ENCODE data around the gene ZNF195.
"Not testable (repeated sequence)": the region's sequence is repeated elsewhere in the genome, so short reads cannot be mapped to it uniquely, and the experiment has no call there.

The ZNF195 gene

GRCh38 chr11:3402181-3402860, 23.4 kb upstream of the ZNF195 start:
- DNase-seq (ENCODE audit: low read depth, low spot score), result not testable (repeated sequence)

DNA sequence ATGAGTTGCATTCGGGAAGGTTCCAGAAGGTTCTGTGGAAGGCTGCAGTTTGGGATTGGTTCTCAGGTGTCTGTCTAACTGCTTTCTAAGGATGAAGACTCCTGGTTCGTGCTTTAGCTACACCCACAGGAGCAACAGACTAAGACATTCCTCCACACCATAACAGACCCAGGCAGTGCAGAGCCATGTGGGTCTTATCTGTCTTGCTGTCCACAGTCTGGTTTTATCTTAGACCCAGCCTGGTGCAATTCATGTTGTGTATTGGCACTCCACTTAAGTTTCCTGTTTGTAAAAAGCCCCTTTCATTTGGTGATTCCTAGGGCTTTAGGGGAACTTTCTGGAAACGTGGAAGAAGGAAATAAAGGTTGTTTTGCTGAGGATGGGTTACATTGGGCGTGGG, 22.1 kb upstream of the ZNF195 start:
- DNase-seq (ENCODE audit: low read depth, low spot score), result not testable (repeated sequence)

DNA sequence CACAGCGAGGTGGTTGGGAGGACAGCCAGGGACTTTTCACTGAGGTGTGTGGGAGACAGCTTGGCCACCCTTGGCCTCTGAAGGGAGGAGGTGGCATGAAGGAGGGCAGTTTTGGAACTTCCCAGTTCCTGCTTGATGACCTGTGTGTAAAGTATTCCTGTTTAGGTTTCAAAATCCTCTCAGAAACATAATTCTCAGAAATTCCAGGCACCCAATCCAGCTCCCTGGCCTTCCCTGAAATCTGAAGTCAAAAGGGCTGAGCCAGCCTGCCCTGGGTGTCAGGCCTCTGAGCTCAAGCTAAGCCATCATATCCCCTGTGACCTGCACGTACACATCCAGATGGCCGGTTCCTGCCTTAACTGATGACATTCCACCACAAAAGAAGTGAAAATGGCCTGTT, 19.6 kb upstream of the ZNF195 start:
- not testable (repeated sequence) for DNase-seq (ENCODE audit: low read depth, low spot score)

DNA sequence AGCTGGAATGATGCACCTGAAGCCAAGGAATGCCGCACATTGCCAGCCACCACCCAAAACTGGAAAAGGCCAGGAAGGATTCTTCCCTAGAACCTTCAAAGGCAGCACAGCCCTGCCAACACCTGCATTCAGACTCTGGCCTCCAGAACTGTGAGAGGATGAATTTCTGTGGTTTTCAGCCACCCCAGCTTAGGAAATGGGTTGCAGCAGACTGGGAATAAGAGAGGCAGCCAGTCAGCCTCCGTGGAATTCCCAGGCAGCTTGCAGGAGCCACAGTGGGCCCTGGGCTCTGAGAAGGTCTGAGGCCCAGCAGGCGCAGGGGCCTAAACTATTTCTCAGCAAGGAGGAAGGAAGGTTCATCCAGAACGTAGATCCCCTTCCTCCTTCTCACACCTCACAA, 19.2 kb upstream of the ZNF195 start:
- DNase-seq (ENCODE audit: low read depth, low spot score), result not testable (repeated sequence)

GRCh38 chr11:3397210-3397609, 18.3 kb upstream of the ZNF195 start:
- not testable (repeated sequence) for DNase-seq (ENCODE audit: low read depth, low spot score)

- DNase-seq (ENCODE audit: low read depth, low spot score), result not testable (repeated sequence)
Measured at GRCh38 chr11:3395468-3395867, 16.5 kb upstream of the ZNF195 start.

DNA sequence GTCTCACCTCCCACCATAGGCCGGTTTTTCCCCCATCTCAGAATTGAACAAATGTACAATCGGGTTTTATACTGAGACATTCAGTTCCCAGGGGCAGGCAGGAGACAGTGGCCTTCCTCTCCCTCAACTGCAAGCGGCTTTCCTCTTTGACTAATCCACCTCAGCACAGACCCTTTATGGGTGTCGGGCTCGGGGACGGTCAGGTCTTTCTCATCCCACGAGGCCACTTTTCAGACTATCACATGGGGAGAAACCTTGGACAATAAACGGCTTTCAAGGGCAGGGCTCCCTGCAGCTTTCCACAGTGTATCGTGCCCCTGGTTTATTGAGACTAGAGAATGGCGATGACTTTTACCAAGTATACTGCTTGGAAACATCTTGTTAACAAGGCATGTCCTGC, 16.0 kb upstream of the ZNF195 start:
- not testable (repeated sequence) for DNase-seq (ENCODE audit: low read depth, low spot score)

DNA sequence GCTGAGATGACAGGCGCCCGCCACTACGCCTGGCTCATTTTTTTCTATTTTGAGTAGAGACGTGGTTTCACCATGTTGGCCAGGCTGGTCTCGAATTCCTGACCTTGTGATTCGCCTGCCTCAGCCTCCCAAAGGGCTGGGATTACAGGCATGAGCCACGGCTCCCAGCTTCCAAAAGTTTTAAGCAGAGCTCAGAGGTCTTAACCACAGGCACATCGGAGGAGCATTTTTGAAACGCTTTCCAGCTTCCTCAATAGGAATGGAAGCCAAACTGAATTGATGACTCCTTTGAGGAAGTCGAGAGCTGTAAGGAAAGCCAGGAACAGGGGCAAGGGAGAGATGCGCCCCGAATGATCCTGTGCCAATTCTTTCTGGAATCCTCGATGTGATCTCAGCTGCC, 14.5 kb upstream of the ZNF195 start:
- DNase-seq (ENCODE audit: low read depth, low spot score), result not testable (repeated sequence)

GRCh38 chr11:3382613-3383285, 3.8 kb upstream of the ZNF195 start:
- no peak for DNase-seq (ENCODE audit: low read depth, low spot score)

- DNase-seq (ENCODE audit: low read depth, low spot score), result no peak
Measured at GRCh38 chr11:3381794-3382193, 2.8 kb upstream of the ZNF195 start.

GRCh38 chr11:3380706-3381545, 2.0 kb upstream of the ZNF195 start:
- DNase-seq (ENCODE audit: low read depth, low spot score), result no peak

- DNase-seq (ENCODE audit: low read depth, low spot score), result no peak
Measured at GRCh38 chr11:3375552-3375951, 3.4 kb downstream of the ZNF195 start.

DNA sequence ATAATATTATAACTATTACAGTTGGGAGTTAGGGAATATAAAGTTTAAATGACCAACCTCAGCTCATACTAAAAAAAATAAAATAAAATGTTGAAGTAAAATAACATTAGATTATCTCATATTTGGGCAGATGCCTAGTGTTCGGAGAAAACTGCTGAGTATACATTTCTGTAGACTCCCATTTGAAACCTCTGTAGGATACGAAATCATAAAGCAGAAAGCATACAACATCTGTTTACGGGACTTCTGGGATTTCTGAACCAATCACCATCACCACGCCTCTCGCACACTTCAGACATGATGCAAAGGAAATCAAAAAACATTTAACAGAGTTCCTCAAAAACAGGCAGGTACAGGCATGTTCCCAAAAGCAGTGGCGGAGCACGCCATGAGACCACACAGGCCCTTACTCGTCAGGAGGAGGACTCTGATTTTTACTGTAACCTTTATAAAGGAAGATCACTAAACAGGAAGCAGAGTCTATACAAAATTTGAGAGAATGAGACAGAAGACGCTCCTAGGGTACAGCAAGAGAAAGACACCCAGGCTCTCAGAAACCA, 8.6 kb downstream of the ZNF195 start:
- no peak for DNase-seq (ENCODE audit: low read depth, low spot score)

GRCh38 chr11:3369366-3369765, 9.6 kb downstream of the ZNF195 start:
- DNase-seq (ENCODE audit: low read depth, low spot score), result no peak

GRCh38 chr11:3368199-3368598, 10.7 kb downstream of the ZNF195 start:
- no peak for DNase-seq (ENCODE audit: low read depth, low spot score)

DNA sequence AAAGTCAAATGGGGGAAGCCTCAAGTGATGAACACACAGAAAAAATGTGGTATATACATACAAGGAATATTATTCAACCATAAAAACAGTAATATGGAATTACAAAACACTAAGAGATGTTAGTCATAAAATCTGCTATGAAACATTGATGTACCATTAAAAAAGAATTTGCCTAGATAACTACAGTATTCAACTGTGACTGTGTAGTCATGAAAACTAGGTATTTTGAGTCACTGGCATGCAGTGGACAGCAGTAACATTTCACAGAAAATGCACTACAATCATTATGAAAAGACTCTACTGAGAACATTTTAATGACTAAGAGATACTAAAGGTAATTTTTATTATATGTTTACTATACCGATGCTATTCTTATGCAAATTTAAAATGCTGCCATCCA, 11.7 kb downstream of the ZNF195 start:
- DNase-seq (ENCODE audit: low read depth, low spot score), result no peak

- no peak for DNase-seq (ENCODE audit: low read depth, low spot score)
Measured at GRCh38 chr11:3359092-3359824, 19.7 kb downstream of the ZNF195 start.

DNA sequence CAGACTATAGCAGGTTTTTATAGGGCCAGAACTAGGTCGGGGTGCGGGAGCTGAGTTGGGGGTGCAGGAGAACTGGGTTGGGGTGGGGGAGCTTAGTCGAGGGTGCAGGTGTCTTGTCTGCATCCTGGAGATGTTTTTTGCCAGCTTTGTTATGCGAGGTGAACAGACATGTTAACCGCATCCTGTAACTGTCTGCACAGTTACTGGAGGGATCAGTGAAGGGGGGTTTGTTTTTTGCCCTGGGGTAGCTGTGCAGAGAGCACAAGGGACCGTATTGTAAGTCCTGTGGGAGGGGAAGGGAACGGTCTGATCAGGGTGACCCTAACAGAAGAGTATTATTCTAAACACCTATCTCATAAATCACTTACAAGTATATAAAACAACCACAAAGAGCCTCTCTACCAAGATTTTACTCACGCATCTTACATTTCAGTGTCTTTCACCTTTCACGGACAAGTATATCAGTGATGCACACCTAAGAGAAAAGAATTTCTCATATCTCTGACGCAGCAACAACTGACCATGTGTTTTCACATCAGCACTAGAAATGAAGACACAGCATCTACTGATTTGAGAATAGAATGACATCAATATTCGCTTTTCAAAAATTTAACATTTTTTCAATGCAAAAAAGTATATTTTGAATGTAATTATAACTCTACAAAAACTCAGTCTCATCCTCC, 20.8 kb downstream of the ZNF195 start:
- no peak for DNase-seq (ENCODE audit: low read depth, low spot score)

GRCh38 chr11:3357302-3357701, 21.6 kb downstream of the ZNF195 start:
- DNase-seq (ENCODE audit: low read depth, low spot score), result no peak

DNA sequence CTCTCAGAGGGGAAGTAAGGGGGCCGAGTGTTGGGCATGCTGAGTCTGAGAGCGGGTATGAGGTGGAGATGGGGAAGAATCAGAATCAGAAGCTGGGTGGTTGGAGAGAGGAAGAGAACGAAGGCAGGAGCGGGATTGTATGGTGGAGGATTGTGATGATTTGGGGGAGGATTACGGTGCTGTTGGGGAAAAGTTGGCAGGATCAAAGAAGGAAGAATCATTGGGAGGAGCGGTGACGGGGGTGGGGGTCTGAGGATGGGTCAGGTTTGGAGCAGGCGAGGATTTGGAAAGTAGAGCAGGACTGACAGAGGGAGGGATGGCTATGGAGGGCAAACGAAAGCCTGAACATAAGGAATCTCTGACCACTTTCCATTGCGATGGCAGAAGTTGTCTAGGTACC, 22.1 kb downstream of the ZNF195 start:
- DNase-seq (ENCODE audit: low read depth, low spot score), result no peak

GRCh38 chr11:3353066-3353465, 25.9 kb downstream of the ZNF195 start:
- DNase-seq (ENCODE audit: low read depth, low spot score), result no peak
